HG03439 (cell line): ENCODE results near the gene HS3ST6.
"Not testable (repeated sequence)": the region's sequence is repeated elsewhere in the genome, so short reads cannot be mapped to it uniquely, and the experiment has no call there.

Source experiments
- ATAC-seq: cut with Tn5 transposase; IDR thresholded peaks from one replicate; pipeline ENCODE4 v1.9.1; 2021; ENCODE audit warnings: mild to moderate bottlenecking, moderate library complexity; ENCODE audit not compliant: unreplicated experiment

HS3ST6 gene

DNA sequence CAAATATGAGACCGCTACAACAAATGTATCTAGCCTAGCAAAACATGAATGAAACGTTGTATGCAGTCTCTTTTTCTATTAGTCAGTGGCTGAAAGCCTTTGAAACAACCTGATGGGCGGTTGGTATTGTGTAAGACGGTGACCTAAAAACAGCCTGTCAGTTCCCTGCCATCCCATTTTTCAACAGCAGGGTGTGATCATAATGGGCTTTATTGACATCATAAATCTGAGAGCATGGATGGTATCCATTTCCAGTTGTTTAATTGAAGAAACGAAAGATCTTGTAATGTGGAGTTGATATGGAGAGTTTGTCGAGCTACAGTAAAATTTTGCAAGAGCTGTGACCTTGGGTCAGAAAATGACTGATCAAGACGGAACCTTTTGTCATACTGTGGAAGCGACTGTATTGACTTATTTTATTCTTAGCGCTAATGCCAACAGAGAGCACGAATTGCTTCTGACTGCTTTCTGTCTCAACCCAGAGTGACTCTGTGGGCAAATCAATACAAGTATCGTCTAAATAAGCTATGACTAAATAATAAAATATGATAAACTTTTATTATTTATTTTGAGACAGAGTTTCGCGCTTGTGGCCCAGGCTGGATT is 34.0 kb downstream of the HS3ST6 start:
- ATAC-seq = no peak

DNA sequence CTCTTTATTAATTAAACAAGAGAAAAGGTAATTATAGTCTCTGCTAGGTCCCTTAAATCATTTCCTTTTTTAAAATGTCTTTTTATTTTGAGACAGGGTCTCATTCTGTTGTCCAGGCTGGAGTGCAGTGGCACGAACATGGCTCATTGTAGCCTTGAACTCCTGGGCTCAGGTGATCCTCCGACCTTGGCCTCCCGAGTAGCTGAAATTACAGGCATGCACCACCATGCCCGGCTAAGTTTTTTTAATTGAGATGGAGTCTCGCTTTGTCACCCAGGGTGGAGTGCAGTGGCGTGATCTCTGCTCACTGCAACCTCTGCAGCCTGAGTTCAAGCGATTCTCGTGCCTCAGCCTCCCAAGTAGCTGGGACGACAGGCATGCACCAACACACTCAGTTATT is 37.0 kb downstream of the HS3ST6 start:
- ATAC-seq = not testable (repeated sequence)

DNA sequence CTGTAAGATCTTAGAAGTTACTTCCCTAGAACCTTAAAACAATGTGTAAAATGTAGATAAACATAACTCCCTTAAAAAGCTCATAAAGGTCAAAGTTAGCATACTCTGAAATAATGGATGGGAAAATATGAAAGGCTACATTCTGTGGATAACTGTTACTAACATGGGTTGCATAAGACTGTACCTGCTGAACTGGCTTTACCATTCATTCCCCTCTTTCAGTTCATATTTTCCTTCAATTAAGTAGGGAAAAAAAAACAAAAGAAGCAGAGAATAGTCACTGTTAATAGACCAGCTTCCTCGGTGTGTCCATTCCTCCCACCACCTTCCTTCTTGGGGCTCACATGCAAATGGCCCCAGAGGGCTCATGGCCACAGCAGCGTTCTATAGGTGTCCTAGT is 38.7 kb downstream of the HS3ST6 start:
- no peak for ATAC-seq

DNA sequence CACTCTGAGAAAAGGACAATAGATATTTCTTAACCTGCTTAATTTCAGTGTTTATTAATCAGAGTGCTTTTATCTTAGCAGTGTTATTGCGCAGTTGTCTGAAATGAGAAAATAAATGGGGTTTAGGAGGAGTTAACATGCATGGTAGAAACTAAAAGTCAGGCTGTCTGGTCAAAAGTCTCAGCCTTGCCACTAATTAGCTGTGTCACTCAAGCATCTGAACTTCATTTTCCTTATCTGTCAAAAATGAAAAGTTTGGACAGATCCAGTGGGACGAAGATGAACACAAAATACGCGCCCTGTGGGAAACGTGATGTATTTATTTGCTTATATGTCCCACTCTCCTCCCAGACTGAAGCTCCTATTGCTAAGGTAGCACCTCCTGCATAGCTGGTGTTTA is 40.0 kb downstream of the HS3ST6 start:
- no peak for ATAC-seq

GRCh38 chr16:1877804-1878203 is 40.4 kb downstream of the HS3ST6 start:
- ATAC-seq = no peak

GRCh38 chr16:1877089-1877488 is 41.1 kb downstream of the HS3ST6 start:
- no peak for ATAC-seq

DNA sequence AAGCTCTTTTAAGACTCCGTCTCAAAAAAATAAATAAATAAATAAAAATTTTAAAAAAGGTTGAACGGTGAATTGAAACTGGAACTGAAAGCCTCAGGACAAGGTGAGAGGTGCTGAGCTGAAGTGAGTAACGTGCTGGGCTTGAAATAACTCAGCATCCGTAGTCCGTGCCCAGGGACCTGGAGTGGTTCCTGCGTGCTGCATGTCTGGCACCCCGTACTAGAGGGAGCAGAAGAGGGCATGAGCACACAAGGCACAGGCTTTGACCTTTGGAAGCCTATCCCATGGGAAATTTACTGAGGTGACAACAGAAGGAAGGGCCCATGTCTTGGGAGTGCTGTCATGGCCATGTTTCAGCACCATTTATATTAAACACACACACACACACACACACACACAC is 41.7 kb downstream of the HS3ST6 start:
- ATAC-seq = no peak

DNA sequence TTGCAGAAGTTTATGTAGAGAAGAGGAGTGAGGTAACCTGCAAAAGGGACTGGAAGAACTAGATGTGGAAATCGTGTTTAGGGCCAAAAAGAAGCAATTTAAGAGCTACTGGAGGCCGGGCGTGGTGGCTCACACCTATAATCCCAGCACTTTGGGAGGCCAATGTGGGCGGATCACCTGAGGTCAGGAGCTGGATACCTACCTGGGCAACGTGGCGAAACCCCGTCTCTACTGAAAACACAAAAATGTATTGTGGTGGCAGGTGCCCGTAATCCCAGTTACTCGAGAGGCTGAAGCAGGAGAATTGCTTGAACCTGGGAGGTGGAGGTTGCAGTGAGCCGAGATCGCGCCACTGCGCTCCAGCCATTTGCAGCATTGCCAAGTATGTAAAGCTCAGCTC is 42.1 kb downstream of the HS3ST6 start:
- ATAC-seq = not testable (repeated sequence)

DNA sequence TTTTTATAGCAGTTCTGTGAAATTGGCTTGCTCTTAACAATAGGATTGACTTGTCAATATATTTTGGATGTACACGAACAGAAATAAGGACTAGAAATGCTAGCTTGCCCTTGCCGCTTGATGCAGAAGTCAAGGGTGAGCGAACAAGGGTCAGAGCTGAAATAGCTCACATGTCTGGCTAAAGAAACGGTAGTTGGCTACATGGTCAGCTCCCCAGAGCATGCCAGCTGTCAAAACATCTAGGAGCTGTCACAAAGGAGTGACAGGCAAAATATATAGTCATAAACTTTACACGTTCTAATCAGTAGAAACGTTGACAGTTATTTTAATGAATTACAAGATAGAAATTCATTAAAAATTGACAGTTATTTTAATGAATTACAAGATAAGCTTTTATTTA is 43.4 kb downstream of the HS3ST6 start:
- no peak for ATAC-seq

DNA sequence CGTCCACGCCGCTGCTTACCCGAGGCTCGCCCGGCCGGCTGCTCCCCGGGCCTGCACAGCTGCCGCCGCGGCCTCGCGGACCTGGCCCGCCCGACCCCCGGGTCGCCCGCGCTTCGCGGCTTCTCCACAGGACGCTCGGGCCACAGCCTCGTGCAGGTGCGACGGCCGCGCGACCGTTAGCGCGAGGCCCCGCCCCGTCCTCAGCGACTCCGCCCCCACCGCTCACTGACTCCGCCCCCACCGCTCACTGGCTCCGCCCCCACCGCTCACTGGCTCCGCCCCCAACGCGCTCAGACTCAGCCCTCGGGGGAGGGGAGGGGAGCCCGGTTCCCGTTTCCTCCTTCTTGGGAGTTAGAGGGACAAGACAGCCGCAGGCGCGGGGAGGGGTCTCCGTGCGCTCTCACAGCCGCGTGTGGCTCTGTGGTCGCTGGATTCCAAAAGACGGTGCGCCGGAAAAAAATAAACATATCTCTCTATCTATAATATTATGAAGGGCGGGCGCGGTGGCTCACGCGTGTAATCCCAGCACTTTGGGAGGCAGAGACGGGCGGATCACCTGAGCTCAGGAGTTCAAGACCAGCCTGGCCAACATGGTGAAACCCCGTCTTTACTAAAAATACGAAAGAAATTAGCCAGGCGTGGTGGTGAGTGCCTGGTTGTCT is 46.1 kb downstream of the HS3ST6 start, which contains the start of gene MEIOB:
MEIOB (minus strand) TSS at position 191 of the 662 bp plus-strand sequence. CDS start 3,989 bp downstream, outside the sequence.
- ATAC-seq = no peak

DNA sequence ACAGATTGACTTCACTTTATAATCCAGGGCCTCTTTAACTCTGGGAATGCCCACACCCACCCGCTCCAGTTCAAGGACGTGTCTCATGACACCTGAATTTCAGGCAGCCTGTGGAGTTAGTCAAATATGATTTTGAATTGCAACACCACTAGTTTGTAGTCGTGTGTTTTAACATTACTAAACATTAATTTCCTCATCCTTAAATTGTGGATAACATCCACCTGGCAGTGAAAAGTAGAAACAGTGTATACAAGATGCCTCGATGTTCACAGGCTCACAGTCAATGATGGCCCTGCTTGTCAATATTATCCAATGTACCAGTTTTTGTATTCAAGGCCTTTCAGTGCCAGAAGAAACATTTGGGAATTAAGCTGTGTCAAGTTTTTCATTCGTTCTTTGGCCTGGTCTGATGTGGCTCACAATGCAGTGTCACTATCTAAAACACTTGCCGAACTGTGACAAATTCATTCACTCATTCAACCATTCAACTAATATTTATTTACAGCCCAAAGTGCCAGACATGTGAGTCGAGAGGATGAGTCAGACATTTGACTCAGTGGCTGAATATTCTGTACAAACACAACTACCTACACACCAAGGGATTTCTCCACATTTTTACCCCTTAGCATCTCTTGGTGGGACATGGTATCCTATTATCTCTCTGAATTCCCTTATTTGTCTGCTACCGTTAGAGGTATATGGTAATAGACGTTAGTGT is 47.7 kb downstream of the HS3ST6 start:
- ATAC-seq = no peak

DNA sequence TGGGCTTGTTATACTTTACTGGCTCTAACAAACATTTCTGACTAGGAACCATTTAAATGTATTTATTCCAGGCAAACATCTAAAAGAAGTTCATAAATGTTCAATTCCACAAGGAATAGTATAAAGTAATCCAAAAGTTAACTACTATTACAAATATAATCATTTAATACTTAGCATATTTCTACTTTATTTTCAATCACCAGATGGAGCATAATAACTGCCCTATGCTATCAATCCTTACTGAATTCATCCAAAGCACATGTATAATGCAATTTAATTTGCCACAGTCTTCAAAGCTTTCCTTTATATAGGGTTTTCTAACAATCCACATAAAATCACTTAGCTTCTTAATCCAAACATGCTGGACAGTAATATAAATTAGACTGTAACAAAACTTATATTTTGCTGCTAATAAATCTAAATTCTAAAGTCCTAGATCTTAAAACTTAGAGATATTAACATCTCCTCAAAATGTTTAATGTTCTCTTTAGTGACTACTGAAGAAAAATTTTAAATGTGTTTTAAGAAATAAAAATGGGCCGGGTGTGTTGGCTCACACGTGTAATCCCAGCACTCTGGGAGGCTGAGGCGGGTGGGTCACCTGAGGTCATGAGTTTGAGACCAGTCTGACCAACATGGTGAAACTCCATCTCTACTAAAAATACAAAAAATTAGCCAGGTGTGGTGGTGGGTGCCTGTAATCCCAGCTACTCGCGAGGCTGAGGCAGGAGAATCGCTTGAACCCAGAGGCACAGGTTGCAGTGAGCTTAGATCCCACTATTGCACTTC is 52.1 kb downstream of the HS3ST6 start:
- ATAC-seq = no peak

DNA sequence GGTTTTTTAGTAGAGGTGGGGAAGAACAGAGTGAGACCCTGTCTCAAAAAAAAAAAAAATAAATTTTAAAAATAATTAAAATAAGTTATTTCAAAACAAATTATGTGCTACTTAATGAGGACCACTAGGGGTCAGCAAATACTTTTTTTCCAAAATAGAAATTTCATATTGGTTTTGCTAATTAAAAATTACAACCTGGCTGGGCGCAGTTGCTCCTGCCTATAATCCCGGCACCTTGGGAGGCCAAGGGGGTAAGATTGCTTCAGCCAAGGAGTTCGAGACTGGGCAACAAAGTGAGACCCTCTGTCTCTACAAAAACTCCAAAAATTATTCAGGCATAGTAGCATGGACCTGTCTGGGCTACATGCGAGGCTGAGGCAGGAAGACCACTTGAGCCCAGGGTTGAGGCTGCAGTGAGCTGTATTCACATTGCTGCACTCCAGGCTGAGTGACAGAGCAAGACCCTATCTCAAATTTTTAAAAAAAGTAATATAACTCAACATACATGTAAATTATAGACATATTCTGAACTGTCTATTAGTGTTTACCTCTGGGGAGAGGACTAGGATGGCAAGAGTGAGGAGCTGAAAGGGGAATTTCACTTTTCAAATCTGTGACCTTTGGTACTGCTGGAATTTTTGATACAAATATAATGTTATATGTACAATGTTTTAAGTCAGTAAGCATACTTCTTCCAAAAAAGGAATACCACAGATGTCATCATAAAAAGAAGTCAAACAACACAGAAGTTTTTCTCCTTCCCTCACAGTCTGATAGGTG is 54.3 kb downstream of the HS3ST6 start:
- ATAC-seq = no peak

DNA sequence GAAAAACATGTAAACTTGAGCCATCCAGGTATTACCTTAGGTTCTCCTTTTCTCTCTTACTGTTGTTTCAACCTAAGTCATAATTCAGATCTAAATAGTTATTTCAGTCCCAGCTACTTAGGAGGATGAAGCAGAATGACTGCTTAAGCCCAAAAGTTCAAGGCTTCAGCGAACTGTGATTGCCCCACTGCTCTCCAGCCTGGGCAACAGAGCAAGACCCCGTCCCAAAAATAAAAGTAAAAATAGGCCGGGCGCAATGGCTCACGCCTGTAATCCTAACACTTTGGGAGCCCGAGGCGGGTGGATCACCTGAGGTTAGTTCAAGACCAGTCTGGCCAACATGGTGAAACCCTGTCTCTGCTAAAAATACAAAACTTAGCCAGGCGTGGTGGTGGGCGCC is 55.8 kb downstream of the HS3ST6 start:
- ATAC-seq = no peak

DNA sequence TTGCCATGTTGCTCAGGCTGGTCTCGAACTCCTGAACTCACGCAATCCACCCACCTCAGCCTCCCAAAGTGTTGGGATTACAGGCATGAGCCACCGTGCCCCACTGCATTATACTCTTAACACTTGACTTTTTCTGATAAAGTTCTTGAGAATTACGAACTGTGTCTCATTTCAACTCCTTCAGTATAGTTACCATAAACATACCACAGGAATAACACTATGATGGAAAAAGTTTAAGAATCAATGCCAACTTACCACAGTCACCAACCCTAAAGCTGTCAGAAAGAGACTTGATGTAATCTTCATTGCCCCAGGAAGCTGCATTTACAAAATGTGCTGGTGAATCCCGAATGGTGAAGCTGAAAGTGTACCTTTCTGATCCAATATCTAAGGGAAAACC is 56.5 kb downstream of the HS3ST6 start:
- no peak for ATAC-seq
